ENCODE measurements around the gene CPA5.

CPA5 gene

DNA sequence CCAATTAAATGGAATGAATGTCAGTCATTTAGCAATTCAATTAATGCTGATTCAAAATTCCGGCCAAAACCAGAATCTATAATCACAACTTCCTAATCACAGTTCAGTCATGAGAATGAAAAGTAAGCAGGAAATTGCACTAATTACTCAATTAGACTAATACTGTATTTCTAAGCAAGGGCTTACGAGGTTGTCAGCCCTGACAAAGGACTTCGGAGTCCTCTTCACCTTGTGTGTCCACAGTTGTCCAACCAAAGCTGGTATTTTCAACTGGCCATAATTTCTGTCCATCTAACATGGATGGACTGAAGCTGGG is 53.1 kb downstream of the CPA5 start:
- no peaks in the 10 kb centered on the region for H3K27me3 ChIP-seq (ENCODE audit: insufficient read depth, low read depth, severe bottlenecking)
- no peak overlapping the region for H3K27ac ChIP-seq
- H3K36me3 ChIP-seq, result peaks cover 5% of the 10 kb centered on the region
- DNase-seq, result no peak
- TF ChIP-seq, protein P1, sequence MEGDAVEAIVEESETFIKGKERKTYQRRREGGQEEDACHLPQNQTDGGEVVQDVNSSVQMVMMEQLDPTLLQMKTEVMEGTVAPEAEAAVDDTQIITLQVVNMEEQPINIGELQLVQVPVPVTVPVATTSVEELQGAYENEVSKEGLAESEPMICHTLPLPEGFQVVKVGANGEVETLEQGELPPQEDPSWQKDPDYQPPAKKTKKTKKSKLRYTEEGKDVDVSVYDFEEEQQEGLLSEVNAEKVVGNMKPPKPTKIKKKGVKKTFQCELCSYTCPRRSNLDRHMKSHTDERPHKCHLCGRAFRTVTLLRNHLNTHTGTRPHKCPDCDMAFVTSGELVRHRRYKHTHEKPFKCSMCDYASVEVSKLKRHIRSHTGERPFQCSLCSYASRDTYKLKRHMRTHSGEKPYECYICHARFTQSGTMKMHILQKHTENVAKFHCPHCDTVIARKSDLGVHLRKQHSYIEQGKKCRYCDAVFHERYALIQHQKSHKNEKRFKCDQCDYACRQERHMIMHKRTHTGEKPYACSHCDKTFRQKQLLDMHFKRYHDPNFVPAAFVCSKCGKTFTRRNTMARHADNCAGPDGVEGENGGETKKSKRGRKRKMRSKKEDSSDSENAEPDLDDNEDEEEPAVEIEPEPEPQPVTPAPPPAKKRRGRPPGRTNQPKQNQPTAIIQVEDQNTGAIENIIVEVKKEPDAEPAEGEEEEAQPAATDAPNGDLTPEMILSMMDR (IDR thresholded peaks at IDR 0.05; ENCODE audit: low read depth, low read length), result no peak
- H3K9me3 ChIP-seq (ENCODE audit: severe bottlenecking), result no peaks in the 10 kb centered on the region
- H3K4me3 ChIP-seq (ENCODE audit: low read depth, low read length), result no peak overlapping the region

DNA sequence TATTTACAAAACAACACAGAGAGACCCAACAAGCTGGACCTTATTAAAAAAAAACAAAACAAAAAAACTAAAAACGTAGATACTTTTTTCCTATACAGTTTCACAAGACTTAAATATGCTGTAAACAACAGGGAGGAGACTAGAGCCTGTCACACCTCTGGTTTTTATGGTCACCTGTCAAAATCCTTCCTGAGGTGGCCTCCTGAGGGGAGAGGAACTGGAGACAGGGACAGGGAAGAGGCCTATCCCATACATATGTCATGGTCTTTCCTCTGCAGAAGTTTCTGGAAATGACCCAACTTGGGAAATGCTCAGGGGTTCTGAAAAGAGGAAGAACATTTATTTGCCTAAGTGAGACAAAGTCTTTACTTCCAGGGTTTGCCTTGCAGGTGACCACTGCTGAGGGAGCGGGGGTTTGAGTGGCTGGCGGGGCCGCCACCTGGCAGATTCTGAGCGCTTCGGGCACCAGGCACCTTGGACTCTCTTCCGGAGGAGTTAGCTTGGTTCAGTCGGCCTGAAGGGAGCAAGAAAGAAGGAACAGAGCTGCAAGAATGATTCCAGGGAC is 54.0 kb downstream of the CPA5 start:
- no peak for DNase-seq
- TF ChIP-seq, protein P1 (IDR thresholded peaks at IDR 0.05; ENCODE audit: low read depth, low read length), result no peak
- H3K27me3 ChIP-seq (ENCODE audit: insufficient read depth, low read depth, severe bottlenecking), result no peaks in the 10 kb centered on the region
- H3K27ac ChIP-seq, result no peak overlapping the region
- no peaks in the 10 kb centered on the region for H3K9me3 ChIP-seq (ENCODE audit: severe bottlenecking)
- H3K4me3 ChIP-seq (ENCODE audit: low read depth, low read length), result no peak overlapping the region
- peaks cover 9% of the 10 kb centered on the region for H3K36me3 ChIP-seq

DNA sequence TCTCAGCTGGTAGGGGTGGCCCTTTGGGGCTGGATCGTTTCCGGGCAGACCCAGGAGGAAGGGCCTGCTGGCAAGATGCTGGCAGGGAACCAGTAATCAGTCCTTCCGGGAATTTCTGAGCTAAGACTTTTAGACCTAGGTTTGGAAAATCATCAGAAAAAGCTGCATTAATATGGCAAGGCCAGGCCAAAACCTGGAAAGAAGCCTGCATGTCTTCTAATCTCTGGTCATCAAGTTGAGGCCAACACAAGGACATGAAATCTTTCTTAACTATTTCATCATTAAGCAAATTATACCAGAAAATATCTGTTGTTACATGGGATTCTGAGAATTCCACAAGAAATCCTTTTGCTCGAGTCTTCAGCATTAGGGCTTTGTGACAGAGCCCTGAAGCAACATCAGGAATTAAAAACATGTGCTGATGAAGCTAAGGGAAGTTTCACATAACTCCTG is 55.5 kb downstream of the CPA5 start:
- Histone ChIP-seq H3K4me3 (ENCODE audit: low read depth, low read length) (no peak overlapping the region), H3K36me3 (peaks cover 9% of the 10 kb centered on the region), H3K9me3 (ENCODE audit: severe bottlenecking) (no peaks in the 10 kb centered on the region), H3K27ac (no peak overlapping the region), H3K27me3 (ENCODE audit: insufficient read depth, low read depth, severe bottlenecking) (no peaks in the 10 kb centered on the region)
- TF ChIP-seq, protein P1 (IDR thresholded peaks at IDR 0.05; ENCODE audit: low read depth, low read length), result no peak
- no peak for DNase-seq

GRCh38 chr7:130401101-130401500 is 56.5 kb downstream of the CPA5 start:
- H3K9me3 ChIP-seq (ENCODE audit: severe bottlenecking), result no peaks in the 10 kb centered on the region
- H3K36me3 ChIP-seq, result peaks cover 9% of the 10 kb centered on the region
- no peak overlapping the region for H3K27ac ChIP-seq
- H3K27me3 ChIP-seq (ENCODE audit: insufficient read depth, low read depth, severe bottlenecking), result no peaks in the 10 kb centered on the region
- no peak overlapping the region for H3K4me3 ChIP-seq (ENCODE audit: low read depth, low read length)
- DNase-seq, result no peak
- TF ChIP-seq, protein P1 (IDR thresholded peaks at IDR 0.05; ENCODE audit: low read depth, low read length), result no peak

GRCh38 chr7:130401578-130401977 is 57.0 kb downstream of the CPA5 start:
- no peaks in the 10 kb centered on the region for H3K27me3 ChIP-seq (ENCODE audit: insufficient read depth, low read depth, severe bottlenecking)
- no peak for DNase-seq
- no peaks in the 10 kb centered on the region for H3K9me3 ChIP-seq (ENCODE audit: severe bottlenecking)
- no peak overlapping the region for H3K4me3 ChIP-seq (ENCODE audit: low read depth, low read length)
- peaks cover 9% of the 10 kb centered on the region for H3K36me3 ChIP-seq
- H3K27ac ChIP-seq, result no peak overlapping the region
- TF ChIP-seq, protein P1 (IDR thresholded peaks at IDR 0.05; ENCODE audit: low read depth, low read length), result no peak

DNA sequence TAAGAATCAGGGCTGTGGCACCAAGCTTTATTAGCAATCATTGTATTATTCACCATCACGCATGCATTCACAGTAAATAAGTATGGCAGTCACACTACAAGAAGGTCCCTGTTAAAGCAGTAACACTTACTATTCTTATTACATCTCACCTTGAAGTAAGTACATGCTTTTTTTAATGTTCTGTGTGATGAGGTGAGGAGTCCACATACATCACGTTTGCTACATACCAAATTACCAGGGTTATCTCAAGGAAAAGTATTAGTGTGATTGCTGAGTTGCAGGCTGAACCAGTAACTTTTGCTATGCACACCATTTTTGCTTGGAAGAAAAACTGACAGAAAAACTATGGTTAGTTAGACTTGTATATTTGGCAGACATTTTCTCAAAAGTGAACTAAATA is 60.4 kb downstream of the CPA5 start:
- H3K27ac ChIP-seq, result no peak overlapping the region

More for the DNA sequence above, 60.4 kb downstream of the CPA5 start:
- Histone ChIP-seq H3K36me3 (peaks cover 4% of the 10 kb centered on the region), H3K9me3 (ENCODE audit: severe bottlenecking) (no peaks in the 10 kb centered on the region), H3K4me3 (ENCODE audit: low read depth, low read length) (no peak overlapping the region), H3K27me3 (ENCODE audit: insufficient read depth, low read depth, severe bottlenecking) (no peaks in the 10 kb centered on the region)
- TF ChIP-seq, protein P1 (IDR thresholded peaks at IDR 0.05; ENCODE audit: low read depth, low read length), result no peak
- DNase-seq, result no peak

Measured in WERI-Rb-1 (cell line).